GM21447 (cell line): ENCODE data around the gene ZBTB4.
A peak's percentile ranks its signal among the peaks of the same experiment; 100 is the strongest.
"Not testable (repeated sequence)": the region's sequence is repeated elsewhere in the genome, so short reads cannot be mapped to it uniquely, and the experiment has no call there.

Source experiments
- ATAC-seq: cut with Tn5 transposase; IDR thresholded peaks from one replicate; pipeline ENCODE4 v1.9.1; 2021; ENCODE audit not compliant: unreplicated experiment

The ZBTB4 gene

DNA sequence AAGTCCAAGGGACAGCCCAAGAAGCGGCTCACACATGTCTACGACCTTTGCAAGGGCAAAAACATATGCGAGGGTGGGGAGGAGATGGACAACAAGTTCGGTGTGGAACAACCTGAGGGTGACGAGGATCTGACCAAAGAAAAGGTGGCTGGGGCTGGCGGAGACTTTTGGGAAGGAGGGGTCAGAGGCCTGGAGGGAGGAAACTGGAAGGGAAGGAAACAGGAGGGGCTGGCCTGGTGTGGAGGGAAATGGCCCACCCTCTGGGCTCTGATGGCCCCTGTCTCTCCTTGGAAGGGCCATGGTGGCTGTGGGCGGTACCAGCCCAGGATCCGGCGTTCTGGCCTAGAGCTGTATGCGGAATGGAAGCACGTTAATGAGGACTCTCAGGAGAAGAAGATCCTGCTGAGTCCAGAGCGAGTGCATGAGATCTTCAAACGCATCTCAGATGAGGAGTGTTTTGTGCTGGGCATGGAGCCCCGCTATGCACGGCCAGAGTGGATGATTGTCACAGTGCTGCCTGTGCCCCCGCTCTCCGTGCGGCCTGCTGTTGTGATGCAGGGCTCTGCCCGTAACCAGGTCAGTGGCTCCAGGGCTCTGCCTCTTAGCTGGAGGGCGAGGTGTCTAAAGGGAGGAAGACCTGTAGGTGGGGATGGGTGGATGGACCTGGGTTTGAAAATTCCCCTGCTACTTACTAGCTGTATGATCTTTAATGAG is 17.2 kb upstream of the ZBTB4 start:
- ATAC-seq = no peak

DNA sequence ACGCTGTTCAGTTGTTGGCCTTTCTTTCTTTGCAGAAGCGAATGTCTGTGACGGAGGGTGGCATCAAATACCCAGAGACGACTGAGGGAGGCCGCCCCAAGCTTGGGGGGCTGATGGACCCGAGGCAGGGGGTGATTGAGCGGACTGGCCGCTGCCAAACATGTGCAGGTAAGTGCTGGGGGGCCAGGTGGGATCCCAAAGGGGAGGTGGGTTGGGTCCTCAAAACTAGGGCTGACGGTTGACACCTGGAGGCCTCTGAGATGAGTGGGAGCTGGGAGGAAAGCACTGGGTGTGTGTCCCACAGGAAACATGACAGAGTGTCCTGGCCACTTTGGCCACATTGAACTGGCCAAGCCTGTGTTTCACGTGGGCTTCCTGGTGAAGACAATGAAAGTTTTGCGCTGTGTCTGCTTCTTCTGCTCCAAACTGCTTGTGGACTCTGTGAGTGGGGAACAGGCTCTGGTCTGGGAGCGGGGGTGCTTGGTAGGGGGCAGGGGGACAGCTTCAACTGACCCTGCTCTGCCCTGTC is 16.5 kb upstream of the ZBTB4 start:
- no peak for ATAC-seq

DNA sequence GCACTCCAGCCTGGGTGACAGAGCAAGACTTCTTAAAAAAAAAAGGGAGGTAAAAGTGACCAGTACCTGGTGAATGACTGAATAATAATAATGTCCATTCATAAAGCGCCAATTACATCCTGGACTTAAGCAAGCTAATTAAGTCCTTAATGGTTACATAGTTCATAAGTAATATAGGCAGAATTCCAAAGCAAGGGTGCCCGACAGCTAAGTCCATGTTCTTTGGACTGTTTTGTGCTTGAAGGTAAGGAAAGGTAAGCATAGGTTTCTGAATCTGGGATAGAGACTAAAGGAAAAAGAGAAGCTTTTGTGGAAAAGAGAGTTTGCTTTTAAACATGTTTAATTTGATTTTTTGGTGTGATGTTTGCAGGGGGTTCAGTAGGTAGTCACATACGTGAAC is 14.5 kb upstream of the ZBTB4 start:
- ATAC-seq = no peak

DNA sequence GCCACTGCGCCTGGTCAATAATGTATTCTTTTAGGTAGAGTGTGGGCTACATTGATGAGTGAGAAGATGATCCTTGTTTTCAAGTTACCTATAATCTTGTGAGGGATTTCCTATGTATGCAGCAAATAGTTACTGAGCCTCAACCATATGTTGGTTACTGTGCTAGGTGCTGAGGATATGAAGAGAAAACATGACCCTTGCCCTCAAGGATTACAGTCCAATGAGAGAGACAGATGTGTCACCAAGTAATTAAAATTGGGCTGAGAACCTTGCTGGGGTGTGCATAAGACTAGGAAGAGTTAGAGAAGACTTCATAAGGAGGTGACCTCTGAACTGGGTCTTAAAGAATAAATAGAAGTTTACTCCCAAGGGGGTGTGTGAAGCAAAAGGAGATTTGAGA is 12.2 kb upstream of the ZBTB4 start:
- ATAC-seq = no peak

DNA sequence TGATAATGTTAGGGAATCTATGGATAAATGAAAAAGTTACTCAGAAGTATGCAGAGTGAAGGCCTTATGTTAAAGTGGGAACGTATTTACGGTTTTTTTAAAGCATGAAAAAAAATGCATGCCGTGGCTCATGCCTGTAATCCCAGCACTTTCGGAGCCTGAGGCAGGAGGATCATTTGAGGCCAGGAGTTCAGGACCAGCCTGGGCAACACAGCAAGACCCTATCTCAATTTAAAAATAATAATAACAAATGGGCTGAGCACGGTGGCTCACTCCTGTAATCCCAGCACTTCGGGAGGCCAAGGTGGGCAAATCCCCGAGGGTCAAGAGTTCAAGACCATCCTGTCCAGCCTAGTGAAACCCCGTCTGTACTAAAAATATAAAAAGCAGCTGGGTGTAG is 10.7 kb upstream of the ZBTB4 start:
- ATAC-seq = no peak

DNA sequence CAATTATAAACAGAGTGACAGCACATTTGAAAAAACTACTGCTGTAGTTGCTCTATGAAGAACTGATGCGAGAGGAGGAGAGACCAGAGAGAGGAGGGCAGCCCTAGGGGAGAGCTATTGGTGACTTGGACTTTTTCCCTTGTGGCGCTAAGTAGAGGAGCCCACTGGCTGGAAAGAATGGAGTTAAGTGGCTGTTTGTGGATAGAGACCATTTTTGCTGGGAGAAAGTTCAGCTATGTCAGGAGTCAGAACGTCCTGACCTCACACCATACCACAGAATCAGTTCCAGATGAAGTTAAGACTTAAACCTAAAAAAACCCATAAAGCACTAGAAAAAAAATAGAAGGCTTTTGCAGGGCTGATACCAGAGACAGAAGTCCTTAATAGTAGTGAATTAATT is 6.8 kb upstream of the ZBTB4 start:
- ATAC-seq = no peak

DNA sequence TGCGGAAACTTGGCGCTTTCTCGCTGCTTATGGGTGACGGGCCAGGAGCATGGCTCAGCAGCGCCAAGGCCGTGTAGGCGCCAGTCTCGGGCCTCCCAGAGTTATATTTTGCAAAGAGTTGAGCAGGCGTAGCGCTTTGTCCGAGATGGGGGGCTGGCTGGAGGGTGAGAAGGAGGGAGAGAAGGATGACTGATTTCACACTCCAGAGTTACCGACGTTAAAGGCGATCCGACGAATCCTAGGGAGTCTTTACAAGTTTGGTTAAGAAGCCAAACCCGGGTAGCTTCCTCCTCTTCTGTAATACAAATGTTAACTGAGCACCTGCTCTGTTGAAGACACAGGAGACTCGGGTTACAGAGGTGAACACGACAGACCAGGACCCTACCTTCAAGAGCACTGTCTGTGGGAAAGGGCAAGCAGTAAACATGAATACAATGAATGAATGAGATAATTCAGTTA is 5.5 kb upstream of the ZBTB4 start:
- ATAC-seq = no peak

DNA sequence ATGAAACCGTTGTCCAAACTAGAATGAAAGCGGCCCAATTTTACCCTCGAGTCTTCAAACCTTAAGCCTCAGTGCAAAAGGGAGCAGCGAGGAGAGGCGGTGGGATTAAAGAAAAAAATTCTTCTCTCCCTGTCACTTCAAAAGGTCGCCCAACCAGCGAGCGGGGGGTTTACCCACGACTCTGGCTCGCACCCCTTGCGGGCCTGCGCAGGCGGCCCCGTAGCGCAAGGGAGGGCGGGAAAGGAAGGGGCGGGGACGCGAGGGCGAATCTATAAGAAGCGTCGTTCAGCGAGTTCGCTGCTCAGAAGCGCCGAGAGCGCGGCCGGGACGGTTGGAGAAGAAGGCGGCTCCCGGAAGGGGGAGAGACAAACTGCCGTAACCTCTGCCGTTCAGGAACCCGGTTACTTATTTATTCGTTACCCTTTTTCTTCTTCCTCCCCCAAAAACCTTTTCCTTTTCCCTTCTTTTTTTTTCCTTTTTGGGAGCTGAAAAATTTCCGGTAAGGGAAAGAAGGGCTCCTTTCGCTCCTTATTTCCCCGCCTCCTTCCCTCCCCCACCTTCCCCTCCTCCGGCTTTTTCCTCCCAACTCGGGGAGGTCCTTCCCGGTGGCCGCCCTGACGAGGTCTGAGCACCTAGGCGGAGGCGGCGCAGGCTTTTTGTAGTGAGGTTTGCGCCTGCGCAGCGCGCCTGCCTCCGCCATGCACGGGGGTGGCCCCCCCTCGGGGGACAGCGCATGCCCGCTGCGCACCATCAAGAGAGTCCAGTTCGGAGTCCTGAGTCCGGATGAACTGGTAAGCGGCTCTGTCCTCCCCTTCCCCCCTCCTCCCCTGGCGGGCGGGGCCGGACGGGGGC is 4.9 kb upstream of the ZBTB4 start, which contains the start of gene POLR2A:
TSS of gene POLR2A (plus strand) at position 300 of the 852 bp plus-strand sequence.
- peak; percentile 52 for ATAC-seq

DNA sequence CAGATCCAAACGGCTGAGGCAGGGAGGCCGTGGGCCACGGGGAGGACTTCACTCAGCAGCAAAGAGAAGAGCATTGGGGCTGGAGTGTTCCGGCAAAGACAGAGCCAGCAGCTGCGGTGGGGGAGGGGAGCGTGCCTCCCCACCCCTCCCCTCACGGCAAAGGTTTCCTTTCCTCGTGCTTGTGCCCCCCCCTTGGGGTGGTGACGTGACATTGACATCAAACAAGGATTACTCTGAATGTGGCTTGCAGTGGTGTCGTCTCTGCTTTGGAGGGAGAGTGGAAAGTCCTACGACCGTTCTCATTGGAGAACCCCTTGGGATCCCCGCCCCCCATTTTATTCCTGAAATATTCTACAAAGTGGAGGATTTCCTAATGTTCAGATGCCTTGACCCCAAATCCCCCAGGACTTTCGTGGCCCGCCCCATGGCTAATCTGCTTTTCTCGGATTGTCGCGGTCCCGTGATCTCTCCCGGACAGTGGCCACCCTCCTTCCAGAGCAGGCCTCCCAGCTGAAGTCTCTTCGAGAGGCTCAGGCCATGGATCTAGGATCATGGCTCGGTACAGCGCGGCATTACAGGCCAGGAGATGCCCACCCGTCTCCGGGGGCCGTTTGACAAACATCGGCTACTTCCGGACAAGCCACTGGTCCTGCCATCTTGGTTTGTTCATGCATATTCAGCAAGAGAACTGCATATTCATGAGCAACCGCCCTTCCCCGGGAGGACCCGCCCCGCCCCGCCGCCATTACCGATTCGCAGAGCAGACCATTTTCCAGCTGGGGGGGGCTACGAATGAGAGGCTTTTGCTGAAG is 4.0 kb upstream of the ZBTB4 start:
- peak; percentile 36 for ATAC-seq

DNA sequence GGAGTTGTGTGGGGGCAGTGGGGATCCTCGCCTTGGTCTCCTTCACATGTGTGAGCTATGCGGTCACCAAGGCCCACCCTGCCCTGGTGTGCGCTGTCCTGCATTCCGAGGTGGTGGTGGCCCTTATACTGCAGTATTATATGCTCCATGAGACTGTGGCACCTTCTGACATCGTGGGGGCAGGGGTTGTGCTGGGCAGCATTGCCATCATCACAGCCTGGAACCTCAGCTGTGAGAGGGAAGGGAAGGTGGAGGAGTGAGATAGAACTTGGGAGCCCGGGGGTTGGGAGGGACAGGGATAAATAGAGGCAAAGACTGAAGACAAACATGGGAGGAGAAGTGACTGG is 3.3 kb upstream of the ZBTB4 start:
- ATAC-seq = not testable (repeated sequence)

DNA sequence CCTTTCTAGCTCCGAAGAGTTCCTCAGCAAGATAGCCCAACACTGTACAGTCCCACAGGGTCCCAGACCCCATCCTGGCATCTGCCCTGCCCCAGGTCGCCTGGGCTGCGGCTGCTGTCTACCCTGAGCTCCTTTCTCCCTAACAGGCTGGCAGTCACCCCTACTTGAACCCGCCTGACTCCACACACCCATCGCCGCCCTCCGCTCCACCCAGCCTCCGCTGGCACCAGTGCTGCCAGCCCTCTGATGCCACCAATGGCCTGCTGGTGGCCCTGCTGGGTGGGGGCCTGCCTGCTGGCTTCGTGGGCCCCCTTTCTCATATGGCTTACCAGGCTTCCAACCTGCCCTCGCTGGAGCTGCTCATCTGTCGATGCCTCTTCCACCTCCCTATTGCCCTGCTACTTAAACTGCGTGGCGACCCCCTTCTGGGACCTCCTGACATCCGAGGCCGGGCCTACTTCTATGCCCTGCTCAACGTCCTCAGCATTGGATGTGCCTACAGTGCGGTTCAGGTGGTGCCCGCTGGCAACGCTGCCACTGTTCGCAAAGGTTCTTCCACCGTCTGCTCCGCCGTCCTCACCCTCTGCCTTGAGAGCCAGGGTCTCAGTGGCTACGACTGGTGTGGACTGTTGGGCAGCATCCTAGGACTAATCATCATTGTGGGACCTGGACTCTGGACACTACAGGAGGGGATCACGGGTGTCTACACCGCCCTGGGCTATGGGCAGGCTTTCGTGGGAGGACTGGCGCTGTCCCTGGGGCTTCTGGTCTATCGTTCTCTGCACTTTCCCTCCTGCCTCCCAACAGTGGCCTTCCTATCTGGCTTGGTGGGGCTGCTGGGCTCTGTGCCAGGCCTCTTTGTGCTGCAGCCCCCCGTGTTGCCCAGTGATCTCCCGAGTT is 2.7 kb upstream of the ZBTB4 start:
- not testable (repeated sequence) for ATAC-seq

DNA sequence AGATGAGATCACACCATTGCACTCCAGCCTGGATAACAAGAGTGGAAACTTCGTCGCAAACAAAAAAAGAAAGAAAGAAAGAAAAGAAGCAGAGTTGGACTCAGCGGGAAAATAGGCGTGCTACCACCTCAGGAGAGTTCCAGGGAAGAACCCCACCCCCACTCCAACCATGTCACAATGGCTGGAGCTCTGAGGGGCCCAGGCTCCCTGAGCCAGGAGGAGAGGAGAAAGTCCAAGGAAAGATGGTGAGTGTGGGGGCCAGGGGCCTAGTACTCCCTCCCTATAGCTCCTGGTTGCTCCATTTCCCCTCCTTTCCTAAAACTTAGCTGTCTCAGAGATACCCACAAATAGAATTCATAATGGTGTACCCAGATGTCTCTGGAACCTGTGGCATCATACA is 1.8 kb upstream of the ZBTB4 start, which contains the start of gene SLC35G6:
TSS of gene SLC35G6 (plus strand) at position 172 of the 400 bp plus-strand sequence. CDS start at position 243, 71 bp downstream.
- ATAC-seq = not testable (repeated sequence)

DNA sequence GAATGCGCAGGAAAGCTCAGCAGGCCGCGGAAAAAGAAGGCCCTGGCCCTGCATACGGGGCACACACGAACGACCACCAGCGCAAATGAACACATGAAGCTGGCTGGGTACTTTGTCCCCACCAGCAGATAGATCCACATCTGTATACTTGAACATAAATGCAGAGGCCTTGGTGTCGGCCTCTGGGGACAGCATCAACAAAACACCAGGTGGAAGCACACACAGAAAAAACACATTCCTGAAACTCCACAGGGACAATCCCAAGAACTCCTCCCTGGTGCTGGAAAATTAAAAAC is 606 bp upstream of the ZBTB4 start:
- no peak for ATAC-seq

DNA sequence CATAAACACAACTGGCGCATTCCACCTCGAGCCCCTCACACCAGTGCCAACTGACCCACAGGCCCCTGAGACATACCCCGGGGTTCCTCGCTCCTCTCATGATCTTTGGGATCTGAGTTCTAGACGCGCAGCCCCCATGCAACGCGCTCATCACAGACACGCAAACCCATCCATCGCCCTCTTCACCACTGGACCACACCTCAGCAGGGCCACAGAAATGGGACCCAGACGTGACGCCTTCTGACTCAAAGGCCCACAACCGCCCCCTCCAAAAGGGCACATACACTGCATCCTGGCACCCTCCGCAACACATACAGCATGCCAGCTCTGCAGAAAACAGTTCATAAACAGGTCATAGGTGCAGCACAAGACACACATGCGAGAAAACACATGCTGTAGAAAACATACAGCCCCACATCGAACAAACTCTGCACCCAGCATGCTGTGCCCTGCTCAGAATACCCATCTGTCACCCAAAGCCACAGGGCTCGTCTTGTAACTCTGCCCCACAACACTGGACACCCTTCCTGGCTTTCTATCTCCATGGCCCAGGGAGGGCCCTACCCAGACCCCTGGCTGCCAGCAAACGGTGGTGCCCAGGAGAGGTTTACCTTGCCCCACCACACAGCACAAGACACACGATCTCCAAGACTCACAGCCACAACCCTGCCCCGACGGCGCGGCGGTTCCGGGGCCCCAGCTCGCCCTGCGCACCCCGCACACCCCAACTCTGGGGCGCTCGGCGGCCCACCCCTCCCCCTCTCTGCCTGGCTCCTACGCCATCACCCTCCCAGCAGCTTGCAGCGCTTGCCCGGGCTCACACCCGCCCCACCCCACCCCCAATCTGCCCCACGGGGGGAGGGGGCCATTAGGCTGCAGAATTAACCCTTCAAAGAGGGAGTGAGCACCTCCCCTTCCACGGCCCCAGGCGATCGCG is 887 bp downstream of the ZBTB4 start:
- ATAC-seq = no peak

DNA sequence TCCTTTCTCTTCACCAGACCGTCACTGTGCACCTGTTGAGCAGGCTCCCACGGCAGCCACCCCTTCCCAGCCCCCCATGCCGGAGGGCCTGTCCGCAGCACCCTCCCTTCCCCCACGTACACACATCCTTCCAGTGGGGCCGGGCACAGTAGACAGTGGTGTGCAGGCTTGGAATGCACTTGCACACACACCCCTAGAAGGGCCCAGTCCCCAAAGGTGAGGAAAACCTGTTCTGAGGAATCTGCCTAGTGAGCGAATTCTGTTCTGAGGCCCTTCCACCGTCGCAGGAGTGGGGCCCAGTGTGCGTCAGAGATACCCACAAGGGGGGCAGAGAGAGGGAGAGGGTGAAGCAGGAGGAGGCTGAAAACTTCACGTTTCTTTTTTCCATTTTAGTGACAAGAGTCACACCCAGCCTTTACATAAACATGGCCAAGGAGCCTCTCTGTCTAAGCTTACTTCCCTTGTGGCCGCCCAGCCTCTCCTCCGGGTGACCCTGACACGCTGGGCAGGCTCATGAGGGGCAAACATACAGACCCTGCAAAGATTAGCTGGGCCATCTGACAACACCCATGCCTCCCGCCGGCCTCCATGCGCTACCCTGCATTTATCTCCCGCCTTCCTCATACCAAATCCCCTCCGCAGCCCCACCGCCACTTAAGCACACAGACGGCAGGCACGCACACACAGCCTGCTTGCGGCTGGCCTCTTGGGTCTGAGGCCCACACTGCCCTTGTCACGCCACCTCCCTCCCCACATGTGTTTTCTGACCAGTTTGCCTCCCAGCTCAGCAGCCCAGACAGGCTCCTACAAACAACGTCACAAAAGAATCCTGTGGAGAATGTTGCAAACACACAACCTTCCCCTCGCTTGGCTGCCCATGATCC is 1.8 kb downstream of the ZBTB4 start:
- no peak for ATAC-seq

DNA sequence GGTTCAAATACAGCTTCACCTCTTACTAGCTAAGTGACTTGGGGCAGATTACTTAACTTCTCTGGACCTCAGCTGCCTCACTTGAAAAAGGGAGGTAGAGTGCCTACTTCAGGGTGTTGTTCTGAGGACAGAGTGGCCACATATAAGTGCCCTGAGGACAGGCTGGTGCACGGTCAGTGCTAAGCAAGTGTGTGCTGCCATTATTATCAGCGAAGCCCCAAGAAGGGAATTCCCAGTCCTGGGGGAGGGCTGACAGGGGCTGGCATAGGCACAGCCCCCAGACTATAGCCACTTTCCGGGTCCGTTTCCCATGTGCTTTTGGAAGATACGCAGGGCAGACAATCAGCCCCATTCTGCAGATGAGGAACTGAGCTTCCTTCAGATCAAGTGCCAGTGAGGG is 2.5 kb downstream of the ZBTB4 start:
- no peak for ATAC-seq

DNA sequence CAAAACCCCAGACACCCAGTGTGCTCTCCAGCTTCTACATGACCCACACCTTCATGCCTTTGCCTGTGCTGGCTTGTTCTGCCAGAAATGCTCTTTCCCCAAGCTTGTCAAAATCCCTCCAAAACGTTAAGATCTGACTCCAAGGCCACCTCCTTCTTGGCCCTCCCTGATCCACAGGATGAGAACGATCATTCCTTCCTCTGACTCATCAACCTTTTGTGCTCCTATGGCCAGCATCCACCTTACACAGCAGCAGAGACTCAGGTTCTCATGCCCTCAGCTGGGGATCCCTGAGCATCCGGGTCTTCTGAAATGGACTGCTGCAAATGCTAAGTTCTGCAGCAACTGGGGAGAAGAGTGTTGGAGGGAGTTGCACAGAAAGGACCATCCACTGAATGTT is 2.9 kb downstream of the ZBTB4 start:
- ATAC-seq = no peak

DNA sequence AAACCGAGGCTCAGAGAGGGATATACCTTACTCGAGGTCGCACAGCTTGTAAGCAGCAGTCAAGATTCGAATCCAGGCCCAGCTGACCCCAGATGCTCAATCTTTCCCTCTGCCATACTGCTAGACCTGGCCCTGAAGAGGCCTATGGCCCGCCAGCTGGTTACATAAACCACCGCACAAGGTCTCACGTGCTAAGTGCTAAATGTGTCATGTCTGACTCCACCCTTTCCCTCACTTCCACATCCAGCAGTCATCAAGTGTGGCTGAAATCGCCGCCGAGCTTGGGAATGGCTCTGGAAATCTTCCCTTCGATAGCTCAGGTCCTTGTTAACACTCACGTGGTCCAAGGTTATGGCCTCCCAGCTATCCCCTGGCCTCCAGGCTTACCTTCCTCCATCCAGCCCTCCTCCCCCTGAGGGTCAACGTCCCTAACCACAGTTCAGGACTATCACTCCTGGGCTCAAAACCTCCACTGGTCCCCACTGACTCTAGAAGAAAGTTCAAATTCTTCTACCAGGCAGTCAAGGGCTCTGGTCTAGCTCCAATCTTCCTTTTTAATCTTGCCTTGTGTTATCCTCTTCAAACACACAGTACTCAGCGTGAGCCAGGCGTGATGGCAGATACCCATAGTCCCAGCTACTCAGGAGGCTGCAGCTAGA is 3.5 kb downstream of the ZBTB4 start:
- no peak for ATAC-seq
